Ovary (tissue), 3 donors: ENCODE data around the gene SLK.

Experiments
- EP300 ChIP-seq: sonication (generic); formaldehyde crosslinking; IDR thresholded peaks from one replicate; pipeline ENCODE4 v1.6.1; 2017; ENCODE audit warnings: antibody characterized with exemption
- POLR2A ChIP-seq: fragments of 450-650 bp; IDR thresholded peaks from one replicate; pipeline ENCODE4 v1.6.1; 2017; ENCODE audit warnings: antibody characterized with exemption, mild to moderate bottlenecking, moderate library complexity
- TF ChIP-seq, protein P1 (sequence below), 3 donors: fragments of 450-650 bp in 2 of 3; fragments of 200-600 bp in 1 of 3; IDR thresholded peaks; one replicate each; pipeline versions ENCODE4 v1.5.1 to v1.8.0; 2016 to 2022; ENCODE audit warnings: antibody characterized with exemption in 3 of 3, mild to moderate bottlenecking in 1 of 3
- donor health status: DM: no; HTN: no; CAD: no.

DNA sequence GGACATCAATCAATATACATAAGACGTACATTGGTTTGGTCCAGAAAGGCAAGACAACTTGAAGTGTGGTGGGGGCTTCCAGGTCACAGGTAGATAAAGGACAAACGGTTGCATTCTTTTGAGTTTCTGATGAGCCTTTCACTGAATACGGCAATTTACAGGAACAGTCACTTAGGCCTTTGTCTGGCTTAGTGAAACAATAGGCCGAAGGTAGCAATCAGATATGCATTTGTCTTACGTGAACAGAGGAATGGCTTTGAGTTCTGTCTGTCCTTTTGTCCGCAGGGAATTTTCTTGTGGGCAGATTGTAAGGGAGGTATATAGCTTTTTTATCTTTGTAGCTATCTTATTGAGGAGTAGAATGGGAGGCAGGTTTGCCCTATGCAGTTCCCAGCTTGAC lies 38.2 kb upstream of the SLK start:
- TF ChIP-seq, protein P1, sequence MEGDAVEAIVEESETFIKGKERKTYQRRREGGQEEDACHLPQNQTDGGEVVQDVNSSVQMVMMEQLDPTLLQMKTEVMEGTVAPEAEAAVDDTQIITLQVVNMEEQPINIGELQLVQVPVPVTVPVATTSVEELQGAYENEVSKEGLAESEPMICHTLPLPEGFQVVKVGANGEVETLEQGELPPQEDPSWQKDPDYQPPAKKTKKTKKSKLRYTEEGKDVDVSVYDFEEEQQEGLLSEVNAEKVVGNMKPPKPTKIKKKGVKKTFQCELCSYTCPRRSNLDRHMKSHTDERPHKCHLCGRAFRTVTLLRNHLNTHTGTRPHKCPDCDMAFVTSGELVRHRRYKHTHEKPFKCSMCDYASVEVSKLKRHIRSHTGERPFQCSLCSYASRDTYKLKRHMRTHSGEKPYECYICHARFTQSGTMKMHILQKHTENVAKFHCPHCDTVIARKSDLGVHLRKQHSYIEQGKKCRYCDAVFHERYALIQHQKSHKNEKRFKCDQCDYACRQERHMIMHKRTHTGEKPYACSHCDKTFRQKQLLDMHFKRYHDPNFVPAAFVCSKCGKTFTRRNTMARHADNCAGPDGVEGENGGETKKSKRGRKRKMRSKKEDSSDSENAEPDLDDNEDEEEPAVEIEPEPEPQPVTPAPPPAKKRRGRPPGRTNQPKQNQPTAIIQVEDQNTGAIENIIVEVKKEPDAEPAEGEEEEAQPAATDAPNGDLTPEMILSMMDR (IDR thresholded peaks at IDR 0.05), result no peak
- TF ChIP-seq POLR2A (no peak), EP300 (no peak)
